HG03025 (cell line): ENCODE results near the gene PCSK7.

Experiments
- ATAC-seq: cut with Tn5 transposase; IDR thresholded peaks from one replicate; pipeline ENCODE4 v1.9.1; 2021; ENCODE audit warnings: mild to moderate bottlenecking, moderate library complexity; ENCODE audit not compliant: unreplicated experiment, low FRiP score

The PCSK7 gene

DNA sequence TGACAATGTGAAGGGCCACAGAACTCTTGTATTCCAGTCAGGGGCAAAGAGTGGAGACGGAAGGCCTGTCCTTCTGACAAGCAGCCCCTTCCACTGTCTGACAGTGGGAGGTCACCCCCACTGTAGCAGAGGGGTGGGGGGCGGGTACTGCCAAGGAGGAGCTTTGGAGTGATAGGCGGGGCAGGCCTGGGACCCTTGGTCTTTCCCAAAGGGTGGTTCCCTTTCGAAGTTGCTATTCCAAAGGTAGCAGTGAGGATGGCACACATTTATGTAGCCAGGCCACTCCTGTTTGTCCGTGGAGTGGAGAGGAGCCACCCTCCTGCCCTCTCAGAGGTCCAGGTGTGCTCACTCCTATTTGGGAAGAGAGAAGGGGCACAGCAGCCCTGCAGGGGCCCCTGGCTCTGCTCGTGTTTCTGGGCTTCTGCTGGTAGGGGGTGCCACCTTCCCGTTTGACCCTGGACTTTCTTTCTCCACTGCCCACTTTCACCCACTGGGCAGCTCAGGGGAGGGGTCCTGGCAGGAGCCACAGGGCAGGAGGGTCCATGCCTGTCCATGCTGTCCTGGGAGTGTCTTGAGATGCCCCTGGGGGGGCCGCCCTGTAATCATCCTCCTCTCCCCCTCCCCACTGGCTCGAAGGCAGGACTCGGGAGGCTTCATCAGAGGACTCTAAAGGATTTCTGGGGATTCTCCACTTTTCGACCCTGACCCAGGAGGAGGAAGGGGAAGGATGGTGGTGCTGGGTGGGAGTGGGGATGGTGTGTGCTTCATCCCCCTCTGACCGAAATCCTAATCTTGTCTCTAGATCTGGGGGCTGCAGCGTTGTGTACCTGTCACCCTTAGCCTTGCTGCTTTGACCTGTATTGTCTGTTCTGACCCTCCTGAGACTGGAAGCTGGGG, 31.7 kb downstream of the PCSK7 start:
- ATAC-seq = no peak

DNA sequence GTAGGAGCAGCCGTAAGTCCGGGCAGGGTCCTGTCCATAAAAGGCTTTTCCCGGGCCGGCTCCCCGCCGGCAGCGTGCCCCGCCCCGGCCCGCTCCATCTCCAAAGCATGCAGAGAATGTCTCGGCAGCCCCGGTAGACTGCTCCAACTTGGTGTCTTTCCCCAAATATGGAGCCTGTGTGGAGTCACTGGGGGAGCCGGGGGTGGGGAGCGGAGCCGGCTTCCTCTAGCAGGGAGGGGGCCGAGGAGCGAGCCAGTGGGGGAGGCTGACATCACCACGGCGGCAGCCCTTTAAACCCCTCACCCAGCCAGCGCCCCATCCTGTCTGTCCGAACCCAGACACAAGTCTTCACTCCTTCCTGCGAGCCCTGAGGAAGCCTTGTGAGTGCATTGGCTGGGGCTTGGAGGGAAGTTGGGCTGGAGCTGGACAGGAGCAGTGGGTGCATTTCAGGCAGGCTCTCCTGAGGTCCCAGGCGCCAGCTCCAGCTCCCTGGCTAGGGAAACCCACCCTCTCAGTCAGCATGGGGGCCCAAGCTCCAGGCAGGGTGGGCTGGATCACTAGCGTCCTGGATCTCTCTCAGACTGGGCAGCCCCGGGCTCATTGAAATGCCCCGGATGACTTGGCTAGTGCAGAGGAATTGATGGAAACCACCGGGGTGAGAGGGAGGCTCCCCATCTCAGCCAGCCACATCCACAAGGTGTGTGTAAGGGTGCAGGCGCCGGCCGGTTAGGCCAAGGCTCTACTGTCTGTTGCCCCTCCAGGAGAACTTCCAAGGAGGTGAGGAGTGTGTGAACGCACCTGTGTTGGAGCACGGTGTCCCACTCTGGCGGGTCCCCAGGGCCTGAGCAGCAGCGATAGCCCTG, 32.6 kb downstream of the PCSK7 start, which contains the start of gene TAGLN:
Gene TAGLN, plus strand, starts transcription at position 318 of the 863 bp plus-strand sequence. CDS start 3,644 bp downstream, outside the sequence.
- no peak for ATAC-seq

DNA sequence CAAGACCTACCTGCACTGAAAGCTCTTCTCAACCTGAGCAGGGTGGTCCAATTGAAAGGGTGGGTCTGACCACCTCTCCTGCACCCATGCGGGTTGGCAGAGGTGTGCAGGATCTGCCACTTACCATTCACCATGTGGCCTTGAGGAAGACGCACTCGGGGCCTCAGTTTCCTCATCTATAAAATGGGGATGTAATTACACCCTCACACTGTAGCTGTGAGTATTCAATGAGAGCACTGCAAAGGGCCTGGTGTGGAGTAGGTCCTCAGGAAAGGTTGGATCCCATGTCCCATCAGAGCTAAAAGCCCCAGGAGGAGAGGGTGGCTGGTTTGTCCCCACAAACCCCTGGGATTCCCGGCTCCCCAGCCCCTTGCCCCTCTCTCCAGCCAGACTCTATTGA, 33.3 kb downstream of the PCSK7 start:
- ATAC-seq = no peak

DNA sequence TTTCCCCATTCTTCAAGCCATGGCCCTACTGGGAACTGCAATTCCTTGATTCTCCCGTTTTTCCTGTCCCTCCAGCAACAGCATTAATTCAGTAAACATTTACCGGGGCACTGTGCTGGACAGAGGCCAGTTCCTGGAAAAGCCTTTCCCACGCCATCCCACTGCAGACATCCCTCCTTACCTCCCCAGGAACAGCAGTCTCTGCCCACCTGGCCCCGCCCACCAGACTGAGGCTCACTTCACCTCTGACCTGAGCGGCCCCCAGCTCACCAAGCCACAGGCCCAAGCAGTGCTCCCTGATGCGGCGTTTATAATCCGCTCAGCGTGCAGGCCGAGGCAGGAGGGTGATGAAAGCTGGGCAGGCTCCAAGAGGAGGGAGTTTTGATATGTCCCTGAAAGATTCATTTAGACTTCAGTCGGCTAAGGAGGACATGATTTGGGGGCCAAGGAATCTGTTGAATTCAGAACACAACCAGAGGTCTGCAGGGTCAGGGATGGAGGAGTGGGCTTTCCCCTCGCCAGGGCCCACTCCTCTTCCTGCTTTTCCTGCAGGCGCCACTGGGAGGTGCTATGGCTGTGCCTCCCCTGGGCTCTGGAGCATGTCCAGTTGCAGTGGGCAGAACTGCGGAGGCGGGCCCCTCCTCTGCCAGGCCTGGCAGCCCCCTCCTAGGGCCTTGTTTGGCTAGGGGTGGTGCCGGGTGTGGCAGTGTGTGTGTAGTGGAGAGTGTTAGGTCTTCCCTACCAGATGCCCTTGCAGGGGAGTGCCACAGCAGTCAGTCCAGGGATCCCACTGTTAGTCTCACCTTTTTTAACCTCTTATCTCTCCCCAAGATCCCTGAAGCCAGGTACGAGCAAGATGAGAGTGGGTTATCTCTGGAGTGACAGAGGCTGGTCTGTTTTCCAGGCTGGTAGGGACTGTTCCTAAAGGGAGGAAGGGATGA, 34.1 kb downstream of the PCSK7 start:
- no peak for ATAC-seq

DNA sequence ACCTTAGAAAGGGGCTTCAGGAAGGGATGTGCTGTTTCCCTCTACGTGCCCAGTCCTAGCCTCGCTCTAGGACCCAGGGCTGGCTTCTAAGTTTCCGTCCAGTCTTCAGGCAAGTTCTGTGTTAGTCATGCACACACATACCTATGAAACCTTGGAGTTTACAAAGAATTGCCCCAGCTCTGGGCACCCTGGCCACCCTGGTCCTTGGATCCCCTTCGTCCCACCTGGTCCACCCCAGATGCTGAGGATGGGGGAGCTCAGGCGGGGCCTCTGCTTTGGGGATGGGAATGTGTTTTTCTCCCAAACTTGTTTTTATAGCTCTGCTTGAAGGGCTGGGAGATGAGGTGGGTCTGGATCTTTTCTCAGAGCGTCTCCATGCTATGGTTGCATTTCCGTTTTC, 34.9 kb downstream of the PCSK7 start:
- no peak for ATAC-seq

DNA sequence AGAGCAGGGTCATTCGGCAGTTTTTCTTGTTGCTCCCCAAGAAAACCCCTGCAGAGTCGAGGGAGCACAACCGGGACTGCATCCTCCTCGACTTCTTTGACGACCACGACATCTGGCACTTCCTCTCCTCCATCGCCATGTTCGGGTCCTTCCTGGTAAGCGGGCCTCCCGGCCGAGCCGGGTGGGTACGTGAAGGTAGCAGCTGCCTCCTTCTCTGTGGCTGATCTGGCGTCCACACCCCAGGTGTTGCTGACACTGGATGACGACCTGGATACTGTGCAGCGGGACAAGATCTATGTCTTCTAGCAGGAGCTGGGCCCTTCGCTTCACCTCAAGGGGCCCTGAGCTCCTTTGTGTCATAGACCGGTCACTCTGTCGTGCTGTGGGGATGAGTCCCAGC, 36.1 kb downstream of the PCSK7 start:
- ATAC-seq = no peak

DNA sequence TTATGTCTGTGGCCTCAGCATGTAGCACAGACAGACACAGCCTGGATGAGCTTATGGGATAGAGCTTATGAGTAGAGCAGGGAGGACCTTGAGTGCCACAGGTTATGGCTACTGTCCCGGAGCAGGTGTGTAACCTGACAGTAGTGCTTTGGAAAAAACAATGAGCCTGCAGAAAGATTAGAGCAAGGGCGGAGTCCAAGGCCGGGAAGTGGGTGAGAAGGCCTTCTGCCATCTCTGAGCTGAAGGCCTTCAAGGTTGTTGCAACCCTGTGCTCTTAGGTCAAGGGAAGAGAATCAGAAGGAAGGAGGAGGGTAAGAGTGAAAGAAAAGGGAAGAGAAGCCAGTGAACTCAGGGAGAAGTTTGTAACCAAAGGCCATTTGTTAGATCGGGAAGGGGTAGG, 36.6 kb downstream of the PCSK7 start:
- no peak for ATAC-seq

DNA sequence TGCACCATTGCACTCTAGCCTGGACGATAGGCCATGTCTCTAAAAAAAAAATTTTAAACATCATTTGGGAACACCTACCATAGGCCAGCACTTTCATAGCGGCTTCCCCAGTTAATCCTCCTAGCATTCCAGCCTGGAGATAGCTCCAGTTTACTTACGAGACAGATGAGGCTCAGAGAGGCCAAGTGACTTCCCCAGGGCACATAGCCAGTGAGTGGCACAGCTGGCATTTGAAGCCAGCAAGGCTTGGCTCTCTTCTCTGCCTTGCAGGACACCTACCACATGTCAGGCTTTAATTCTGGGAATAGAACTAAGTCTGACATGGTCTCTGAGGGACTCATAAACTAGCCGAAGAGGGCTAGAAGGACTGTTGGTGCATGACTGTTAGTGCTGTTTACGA, 37.6 kb downstream of the PCSK7 start:
- no peak for ATAC-seq

DNA sequence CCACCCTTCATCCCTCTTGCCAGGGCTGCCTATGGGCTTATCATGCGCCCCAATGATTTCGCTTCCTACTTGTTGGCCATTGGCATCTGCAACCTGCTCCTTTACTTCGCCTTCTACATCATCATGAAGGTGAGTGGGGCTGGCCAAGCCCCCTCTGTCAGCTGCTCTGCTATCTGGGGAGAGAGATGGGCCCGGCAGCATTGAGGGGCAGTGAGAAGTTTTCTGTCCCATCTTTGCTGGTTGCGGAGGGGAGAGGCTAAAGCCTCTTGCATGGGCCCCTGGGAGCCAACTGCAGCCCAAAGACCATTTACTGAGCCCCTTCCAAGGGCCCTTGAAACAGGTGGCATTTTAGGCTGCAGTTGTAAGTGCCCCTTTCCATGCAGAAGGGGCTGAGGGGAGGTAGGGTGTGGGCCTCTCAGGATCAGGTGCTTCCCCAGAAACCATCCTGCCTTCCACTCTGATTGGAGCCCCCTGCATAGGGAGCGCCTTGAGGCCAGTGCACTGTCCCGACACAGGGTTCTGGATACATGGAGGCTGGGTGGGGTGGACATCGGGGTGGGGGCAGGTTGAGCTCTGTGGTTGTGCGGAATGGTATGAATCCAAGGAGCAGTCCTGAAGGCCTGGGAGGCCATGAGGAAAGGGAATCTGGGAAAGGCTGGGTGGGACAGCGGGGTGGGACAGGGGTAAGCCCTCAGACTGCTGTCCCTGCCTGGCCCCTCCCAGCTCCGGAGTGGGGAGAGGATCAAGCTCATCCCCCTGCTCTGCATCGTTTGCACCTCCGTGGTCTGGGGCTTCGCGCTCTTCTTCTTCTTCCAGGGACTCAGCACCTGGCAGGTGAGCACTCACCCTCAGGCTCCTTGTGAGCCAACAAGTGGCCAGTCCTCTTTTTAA, 38.5 kb downstream of the PCSK7 start:
- no peak for ATAC-seq

DNA sequence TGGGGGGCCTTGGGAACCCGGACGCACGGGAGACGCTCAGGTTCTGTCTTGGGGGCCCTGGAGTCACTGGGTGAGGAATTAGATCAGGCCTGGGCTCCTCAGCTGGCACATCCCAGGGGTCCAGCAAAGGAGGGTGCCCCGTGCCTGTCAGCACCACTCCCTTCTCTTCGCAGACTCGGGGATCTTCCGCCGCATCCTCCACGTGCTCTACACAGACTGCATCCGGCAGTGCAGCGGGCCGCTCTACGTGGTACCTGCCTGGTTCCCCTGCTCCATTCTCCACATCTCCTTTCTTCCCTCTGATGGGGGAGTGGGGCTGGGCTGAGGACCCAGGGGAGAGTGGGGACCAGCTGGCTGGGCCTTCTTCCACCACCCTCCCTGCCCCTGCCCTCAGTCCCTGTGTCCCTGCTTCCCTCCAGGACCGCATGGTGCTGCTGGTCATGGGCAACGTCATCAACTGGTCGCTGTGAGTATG, 39.4 kb downstream of the PCSK7 start:
- ATAC-seq = no peak

DNA sequence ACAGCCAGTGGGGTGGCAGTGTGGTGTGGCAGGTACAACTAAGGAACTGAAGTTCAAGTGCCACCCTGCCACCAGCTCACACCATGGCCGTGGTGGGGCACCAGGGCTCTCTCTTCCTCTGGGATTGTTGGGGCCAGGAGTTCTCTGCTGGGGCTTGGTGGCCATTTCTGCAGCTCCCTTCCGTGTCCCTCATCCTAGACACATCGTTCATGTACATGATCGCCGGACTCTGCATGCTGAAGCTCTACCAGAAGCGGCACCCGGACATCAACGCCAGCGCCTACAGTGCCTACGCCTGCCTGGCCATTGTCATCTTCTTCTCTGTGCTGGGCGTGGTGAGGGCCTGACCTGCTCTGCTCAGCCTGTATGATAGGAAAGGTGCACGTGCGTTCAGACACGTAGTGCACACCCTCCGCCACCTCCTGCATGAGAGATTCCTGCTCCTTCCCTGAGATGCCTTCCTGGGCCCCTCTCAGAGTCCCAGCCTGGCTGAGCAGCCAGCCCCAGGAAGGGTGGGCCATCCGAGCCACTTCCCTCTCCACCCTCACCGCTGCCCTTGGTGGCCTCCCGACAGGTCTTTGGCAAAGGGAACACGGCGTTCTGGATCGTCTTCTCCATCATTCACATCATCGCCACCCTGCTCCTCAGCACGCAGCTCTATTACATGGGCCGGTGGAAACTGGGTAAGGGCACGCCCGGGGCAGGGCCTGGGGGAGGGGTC, 40.0 kb downstream of the PCSK7 start:
- ATAC-seq = no peak

DNA sequence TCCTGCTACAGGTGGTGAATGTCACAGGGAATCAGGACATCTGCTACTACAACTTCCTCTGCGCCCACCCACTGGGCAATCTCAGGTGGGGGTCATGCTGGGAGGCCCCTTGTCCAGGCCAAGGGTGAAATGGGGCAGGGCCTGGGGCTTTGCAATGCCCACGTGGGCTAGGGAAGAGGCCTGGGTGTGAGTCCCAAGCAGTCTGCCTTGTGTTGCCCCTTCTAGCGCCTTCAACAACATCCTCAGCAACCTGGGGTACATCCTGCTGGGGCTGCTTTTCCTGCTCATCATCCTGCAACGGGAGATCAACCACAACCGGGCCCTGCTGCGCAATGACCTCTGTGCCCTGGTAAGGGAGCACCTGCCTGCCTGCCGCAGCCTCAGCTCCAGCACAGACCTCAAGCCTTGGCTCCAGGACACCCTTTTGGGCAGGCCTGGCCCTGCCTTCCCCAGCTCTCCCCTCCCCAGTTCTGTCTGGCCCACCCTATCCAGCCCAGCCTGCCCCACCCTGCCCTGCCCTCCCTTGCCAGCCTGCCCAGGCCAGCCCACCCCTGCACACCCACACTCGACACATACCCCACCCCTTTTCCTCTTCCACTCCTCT, 41.8 kb downstream of the PCSK7 start:
- ATAC-seq = no peak

DNA sequence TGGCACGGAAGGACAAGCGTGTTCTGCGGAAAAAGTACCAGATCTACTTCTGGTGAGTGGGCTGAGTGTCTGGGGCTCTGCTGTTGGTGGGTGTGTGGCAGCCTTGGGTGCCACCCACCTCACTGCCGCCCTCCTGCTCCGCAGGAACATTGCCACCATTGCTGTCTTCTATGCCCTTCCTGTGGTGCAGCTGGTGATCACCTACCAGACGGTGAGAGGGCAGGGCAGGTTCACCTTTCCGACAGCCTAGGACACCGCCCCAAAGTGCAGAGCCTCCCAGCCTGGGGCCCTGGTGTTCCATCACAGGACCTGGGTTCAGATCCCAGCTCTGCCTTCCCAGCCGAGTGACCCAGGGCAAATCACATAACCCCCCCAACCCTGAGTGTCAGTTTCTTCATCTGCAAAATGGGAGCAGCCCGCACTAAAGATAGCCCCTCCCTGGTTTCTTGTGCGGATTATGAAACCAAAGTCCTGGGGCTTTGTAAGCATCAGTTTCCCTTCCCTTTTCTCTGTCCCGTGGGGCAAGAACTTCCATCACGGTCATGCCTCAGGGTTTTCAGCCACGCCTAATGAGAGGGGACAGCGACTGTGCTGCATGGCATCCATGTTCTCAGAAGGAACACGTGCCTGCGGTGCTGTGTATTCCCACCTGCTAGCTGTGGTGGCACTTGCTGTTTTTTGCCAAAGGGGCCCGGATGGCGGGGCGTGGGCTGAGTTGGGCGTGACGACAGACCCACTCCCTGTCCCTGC, 42.5 kb downstream of the PCSK7 start:
- no peak for ATAC-seq

DNA sequence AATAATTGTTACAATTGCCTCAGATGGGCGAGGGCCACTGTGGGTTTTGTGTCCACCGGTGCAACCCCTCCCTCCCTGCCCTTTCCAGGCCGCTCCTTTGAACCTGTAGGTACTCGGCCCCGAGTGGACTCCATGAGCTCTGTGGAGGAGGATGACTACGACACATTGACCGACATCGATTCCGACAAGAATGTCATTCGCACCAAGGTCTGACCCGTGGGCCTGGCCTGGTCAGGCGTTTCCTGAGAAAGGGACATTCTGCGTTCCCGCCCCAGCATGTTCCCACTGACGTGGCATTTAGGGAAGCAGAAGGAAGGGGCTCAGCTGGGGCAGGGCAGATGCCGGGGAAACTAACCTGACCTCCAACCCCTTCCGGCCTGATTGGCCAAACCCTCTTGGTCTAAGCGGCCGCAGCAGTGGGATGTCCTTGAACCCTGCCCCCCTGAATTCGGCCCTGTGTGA, 43.2 kb downstream of the PCSK7 start:
- no peak for ATAC-seq

DNA sequence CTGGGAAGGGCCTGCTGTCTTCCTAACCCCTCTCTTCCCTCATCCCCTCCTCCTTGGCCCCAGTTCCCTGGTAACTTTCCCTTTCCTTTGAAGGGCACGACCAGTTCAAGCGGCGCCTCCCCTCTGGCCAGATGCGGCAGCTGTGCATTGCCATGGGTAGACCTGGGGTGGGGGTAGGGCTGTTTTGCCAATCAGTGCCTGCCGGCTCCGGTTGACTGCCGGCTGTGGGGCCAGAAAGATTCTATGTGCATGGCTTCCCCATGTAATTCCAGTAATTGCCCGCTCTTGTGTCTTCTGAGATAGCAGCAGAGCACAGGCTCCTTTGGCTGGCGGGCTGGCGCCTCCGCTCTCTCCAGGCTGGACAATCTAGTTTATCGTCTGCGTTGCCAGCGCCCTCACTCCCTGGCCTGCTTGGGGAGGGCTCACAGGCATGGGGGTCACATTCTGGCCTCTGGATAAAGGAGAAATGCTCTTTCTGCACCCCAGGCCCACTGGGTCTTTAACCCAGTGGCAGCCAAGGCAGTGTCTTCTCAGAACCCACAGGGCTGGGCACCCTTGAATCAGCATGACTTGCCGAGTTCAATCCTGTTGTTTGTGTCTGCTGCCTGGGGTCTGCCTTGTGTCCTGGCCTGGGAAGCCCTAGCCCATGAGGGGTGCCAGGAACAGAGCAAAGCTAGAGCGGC, 43.9 kb downstream of the PCSK7 start:
- no peak for ATAC-seq

DNA sequence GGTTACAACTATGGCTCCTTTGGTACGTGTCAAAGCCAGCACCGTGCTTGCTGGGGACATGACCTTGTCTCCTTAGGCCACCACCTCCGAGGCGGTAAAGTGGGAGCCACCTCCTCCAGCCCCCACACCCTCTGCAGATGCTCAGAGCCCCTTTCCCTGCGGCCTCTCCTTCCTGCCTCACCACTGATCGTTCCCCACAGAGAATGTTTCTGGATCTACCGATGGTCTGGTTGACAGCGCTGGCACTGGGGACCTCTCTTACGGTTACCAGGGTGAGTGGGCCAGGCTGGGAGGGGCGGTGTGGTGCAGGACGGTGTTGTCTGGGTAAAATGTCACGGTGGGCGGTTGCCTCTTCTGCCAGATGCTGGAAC, 44.5 kb downstream of the PCSK7 start:
- ATAC-seq = no peak

DNA sequence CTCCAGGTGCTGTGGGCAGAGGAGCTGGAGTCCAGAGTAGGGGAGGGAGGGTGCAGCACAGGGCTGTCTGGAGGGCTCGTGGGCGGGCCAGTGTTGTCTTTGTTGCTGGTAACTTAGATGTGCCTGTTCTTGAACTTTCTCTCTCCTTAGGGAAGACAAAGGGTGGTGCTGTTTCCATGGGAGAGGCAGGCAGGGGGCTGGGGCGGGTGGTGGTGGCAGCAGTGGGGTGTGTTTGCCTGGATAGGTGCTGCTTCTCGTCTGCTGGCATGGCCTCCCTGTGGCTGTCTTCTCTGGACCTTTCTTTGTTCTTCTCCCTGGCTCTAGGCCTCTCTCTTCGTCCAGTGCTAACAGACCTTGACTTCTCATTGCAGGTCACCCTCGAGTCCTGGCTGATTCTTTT, 44.9 kb downstream of the PCSK7 start:
- no peak for ATAC-seq
